ENCODE data around the gene CTU1.

The CTU1 gene

DNA sequence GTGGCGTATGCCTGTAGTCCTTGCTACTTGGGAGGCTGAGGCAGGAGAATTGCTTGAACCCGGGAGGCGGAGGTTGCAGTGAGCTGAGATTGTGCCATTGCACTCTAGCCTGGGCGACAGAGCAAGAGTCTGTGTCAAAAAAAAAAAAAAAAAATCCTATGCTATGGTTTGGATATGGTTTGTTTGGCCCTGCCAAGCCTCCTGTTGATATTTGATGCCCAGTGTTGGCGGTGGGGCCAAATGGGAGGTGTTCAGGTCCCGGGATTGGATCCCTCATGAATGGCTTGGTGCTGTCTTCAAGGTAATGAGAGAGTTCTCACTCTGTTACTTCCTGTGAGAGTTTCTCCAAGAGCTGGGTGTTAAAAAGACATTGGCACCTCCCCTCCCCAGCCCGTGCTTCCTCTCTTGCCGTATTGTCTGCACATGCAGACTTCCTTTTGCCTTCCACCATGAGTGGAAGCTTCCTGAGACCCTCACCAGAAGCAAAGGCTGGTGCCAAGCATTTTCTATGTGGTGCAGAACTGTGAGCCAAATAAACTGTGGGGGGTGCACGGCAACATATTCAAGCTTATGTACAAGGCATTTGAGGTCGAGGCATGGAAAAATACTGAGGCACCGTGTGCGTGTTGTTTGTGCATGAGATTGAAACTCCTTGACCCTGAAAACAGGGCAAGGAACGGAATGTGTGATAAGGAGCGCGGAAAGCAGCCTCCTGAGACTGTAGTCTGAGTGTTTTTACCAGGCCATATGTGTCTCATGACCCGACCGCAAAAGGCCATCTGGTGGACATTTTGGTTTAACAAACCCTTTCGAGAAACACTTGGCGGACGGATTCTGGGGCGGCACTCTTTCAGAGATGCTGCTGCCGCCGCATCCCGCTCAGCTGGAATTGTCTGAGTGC lies 23.8 kb upstream of the CTU1 start:
- peak; percentile 72 for DNase-seq

DNA sequence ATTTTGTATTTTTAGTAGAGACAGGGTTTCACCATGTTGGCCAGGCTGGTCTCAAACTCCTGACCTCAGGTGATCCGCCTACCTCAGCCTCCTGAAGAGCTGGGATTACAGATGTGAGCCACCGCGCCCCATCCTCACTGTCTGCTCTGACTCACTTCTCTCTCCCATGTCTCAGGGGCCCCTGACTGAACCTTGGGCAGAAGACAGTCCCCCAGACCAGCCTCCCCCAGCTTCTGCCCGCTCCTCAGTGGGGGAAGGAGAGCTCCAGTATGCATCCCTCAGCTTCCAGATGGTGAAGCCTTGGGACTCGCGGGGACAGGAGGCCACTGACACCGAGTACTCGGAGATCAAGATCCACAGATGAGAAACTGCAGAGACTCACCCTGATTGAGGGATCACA lies 21.5 kb upstream of the CTU1 start:
- DNase-seq: no peak

GRCh38 chr19:51128227-51128626 lies 20.0 kb upstream of the CTU1 start:
- no peak for DNase-seq

- no peak for DNase-seq
These were observed 19.5 kb upstream of the CTU1 start for GRCh38 chr19:51127755-51128154.

GRCh38 chr19:51127032-51127431 lies 18.8 kb upstream of the CTU1 start:
- no peak for DNase-seq

- no peak for DNase-seq
These were observed 17.3 kb upstream of the CTU1 start for GRCh38 chr19:51125421-51126075.

DNA sequence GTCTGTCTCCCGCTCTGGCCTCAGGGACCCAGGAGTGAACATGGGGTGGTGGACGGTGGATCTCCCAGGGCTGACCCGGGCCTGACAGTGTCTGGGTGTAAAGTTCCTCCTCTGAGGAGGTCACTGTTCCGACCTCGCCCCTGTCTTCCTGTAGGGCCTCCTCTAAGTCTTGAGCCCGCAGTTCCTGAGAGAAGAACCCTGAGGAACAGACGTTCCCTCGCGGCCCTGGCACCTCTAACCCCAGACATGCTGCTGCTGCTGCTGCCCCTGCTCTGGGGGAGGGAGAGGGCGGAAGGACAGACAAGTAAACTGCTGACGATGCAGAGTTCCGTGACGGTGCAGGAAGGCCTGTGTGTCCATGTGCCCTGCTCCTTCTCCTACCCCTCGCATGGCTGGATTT lies 16.5 kb upstream of the CTU1 start, which contains the start of gene SIGLEC9:
Gene SIGLEC9, plus strand, starts transcription at position 178 of the 400 bp plus-strand sequence. Its CDS starts 69 bp downstream, at position 247.
- no peak for DNase-seq

DNA sequence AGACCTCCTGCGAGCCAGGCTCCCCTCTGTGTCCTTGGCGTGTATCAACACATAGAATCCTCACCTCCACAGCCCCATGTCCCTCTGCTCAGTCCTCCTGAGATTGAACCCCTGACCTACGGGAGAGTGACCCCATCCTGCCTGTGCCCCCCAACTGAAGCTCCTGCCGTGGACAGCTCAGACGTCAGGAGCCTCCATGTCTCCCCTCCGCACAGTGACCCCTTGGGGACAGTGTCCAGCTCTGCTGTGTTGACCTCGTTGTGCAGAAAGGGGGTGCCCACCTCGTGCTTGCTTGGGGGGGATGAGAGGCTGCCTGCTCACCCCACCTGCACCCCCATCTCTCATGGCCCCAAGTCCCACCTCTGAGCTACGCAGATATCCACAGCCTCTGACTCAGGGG lies 16.0 kb upstream of the CTU1 start:
- DNase-seq: no peak

- no peak for DNase-seq
These were observed 15.6 kb upstream of the CTU1 start for GRCh38 chr19:51123802-51124201.

DNA sequence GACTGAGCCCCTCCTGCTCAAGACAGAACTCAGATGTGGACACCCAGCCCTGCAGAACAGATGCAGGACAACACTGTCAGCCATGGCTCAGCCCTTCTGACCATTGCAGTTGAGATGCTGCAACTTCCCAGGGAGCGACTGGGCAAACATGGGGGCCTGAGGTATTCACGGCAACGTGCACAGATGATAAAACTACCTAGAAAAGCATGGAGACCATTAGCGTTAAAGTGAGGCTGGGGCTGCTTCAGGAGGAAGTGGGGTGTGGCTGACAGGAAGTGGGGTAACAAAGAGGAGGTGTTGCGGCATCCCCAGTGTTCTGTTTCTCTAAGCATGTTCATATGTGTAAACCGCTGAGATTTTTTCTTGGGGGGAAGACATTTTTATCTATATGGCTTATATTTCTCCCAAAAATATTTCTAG lies 15.2 kb upstream of the CTU1 start:
- no peak for DNase-seq

GRCh38 chr19:51122112-51122981 lies 14.1 kb upstream of the CTU1 start:
- no peak for DNase-seq

GRCh38 chr19:51121257-51121656 lies 13.0 kb upstream of the CTU1 start:
- DNase-seq: no peak

- no peak for DNase-seq
These were observed 12.0 kb upstream of the CTU1 start for GRCh38 chr19:51120160-51120559.

DNA sequence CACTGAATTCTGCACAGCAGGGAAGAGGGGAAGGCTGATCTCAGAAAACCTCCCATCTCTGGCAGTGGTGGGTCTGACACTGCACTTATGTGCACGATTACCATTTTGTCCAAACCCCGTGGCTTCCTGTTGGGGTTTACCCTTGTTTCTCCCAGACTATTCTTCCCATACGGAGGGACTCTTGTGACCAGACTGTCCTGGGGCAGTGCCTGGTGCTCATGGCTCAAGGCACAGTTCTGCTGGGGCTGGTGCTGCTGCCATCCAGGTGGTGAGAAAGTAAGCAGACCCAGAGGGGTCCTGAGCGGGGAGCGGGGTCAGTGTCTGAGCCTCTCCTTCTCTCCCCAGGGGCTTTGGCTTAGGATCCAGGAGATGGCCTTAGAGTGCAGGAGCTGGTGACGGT lies 11.4 kb upstream of the CTU1 start:
- no peak for DNase-seq

DNA sequence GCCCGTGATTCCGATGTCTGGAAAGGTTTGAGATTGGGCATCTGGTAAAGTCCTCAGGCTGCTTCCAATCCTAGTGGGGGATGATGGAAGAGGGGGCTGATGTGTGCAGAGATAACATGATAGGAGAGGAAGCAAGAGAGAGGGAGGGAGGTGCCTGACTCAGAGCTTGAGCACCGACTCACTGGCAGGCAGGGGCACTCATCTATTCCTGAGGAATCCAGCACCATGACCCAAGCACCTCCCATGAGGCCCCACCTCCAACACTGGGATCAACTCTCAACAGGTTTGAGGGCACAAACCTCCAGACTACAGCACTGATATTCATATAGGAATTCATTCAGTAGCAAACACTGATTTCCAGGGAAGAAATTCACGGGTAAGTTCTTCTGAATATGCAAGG lies 10.9 kb upstream of the CTU1 start:
- DNase-seq: no peak

DNA sequence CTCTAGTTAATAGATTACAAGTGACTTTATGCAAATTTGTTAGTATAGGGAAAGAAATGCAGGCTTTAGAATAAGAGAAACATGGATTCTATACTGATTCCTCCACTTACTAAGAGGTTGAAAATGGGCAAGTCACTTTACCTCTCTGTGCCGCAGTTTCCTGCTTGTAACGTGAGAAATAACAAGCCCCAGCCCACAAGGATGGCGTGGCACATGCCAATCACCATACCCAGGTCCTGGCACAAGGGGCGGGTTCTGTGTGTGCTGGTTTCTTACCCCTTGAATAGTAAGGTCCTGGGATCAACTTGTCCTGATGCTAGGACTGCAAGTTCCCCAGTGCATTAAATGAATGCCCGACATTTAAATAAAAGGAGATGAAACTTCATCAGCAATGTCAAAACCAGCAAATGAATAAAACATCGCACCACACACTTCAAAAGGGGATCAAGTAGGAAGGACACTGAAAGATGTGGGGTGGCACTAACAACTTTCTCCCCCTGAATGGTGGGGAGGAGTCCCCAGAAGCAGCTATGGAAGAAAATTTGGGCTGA lies 8.6 kb upstream of the CTU1 start:
- no peak for DNase-seq

- DNase-seq: no peak
These were observed 6.0 kb upstream of the CTU1 start for GRCh38 chr19:51114087-51114729.

DNA sequence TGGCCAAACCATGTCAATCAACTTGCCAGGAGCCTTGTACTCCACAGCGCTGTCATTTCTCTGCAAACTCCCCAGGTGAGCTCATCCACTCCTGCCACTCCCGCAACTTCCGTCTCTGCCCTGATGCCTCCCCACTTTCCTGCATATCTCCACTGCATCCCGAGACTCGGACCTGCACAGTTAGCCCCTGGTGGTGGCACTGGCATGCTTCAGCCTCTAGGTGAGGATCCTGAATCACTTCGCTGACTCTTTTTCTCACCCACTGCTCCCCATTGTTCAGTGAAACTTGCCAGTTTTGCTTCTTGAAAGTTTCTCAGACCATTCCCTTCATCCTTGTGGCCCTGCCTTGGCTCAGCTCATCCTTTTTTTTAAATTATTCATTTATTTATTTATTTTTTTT lies 3.4 kb upstream of the CTU1 start:
- no peak for DNase-seq

DNA sequence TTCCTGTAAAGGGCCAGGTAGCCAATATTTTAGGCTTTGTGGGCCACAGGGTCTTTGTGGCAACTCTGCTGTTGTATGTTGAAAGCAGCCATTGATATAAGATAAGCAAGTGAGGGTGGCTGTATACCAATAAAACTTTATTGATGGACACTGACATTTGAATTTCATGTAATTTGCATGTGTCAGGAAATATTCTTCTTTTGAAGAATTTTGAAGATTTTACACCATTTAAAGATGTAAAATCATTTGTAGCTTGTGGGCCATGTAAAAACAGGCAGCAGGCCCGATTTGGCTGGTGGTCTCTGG lies 2.4 kb upstream of the CTU1 start:
- DNase-seq: no peak

GRCh38 chr19:51108805-51109146 lies 567 bp upstream of the CTU1 start:
- no peak for DNase-seq

DNA sequence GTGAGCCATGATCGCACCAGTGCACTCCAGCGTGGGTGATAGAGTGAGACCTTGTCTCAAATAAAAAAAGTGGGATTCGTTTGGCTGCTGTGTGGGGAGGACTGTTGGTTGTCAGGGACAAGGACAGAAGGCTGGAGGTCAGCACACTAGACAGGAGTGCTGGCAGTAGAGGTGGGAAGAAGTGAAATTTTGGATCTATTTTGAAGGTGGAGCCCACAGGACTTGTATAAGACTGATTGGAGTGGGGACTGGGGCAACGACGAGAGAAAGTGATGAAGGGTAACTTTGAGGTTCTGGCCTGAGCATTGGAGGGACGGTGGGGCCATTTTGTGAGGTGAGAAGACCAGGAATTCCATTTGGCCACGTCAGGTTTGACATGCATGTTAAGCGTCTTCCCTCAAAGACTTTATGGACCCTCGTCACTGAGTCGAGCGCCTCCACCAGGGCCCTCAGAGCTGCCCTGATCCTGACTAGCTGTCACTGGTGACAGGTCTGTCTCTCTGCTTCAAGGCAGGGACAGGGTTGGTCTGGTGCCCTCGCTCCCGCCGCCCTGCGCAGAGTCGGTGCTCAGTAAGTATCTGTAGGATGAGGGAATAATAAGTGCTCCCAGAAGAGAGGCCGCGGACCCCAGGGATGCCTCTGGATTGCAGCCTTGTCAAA lies 673 bp downstream of the CTU1 start:
- DNase-seq: no peak

- no peak for DNase-seq
These were observed 4.3 kb downstream of the CTU1 start for GRCh38 chr19:51103926-51104341.
